ENCODE data around the gene S100A7A. TPM values are rescaled to one million over a fixed set of nuclear protein-coding genes. Genes with fewer than 3 reads are reported as not detected.

The S100A7A gene
- total and polyA plus RNA-seq, 2 donors (not counting 3 experiments of a cell fraction or from before 2014, with no cell fraction given) = not detected

DNA sequence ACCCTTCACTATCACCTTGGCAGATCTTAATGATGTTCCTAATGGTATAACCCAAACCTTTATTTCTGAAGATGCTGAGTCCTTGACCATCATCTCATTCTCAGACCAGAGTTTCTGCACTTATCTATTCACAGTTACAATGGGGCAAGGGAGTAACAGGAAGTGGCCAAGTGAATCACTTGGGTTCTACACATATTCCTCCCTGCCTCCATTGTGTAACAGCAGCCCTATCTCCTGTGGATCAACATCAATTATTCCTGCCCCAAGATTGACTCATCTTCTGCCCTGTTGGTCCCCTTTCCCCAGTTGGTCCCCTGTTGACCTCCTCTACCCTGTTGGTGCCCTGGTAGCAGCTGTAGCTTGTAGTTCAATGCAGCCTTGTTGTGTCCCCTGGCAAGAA, 54.4 kb downstream of the S100A7A start:
- no peak overlapping the region for H3K27ac ChIP-seq (ENCODE audit: insufficient read depth, low read depth, low read length)
- H3K4me1 ChIP-seq (ENCODE audit: control insufficient read depth, extremely low read depth, insufficient read depth, low read length) = no peaks in the 10 kb centered on the region
- no peaks in the 10 kb centered on the region for H3K9me1 ChIP-seq (replicated peaks; ENCODE audit: control insufficient read depth, extremely low read depth, insufficient read depth, low read length)
- DNase-seq (ENCODE audit: low read depth, low spot score) (no peak), FAIRE-seq (no peak)
- H3K27me3 ChIP-seq (ENCODE audit: control insufficient read depth in 2 of 2, insufficient read depth in 2 of 2, low read length in 2 of 2) = peaks cover 0 to 11% of the 10 kb centered on the region in 2 experiments
- no peaks in the 10 kb centered on the region for H3K9me3 ChIP-seq (replicated peaks; ENCODE audit: control insufficient read depth, insufficient read depth, low read length)
- BruUV-seq (replicated peaks) = no TSS peak
- no peaks in the 10 kb centered on the region for H4K20me1 ChIP-seq (replicated peaks; ENCODE audit: control insufficient read depth, extremely low read depth, insufficient read depth, low read length)
- H3K4me2 ChIP-seq (ENCODE audit: insufficient read depth, low read length) = no peak overlapping the region
- no peaks in the 10 kb centered on the region for H3K79me2 ChIP-seq (ENCODE audit: control insufficient read depth, insufficient read depth, low read length)
- H3K36me3 ChIP-seq (ENCODE audit: control insufficient read depth in 2 of 2, extremely low read depth in 1 of 2, insufficient read depth in 2 of 2, low read length in 2 of 2) = no peaks in the 10 kb centered on the region
- intact Hi-C loops (cut with micrococcal nuclease) (no loop called here), dilution Hi-C loops (cut with MboI; ENCODE audit: extremely low pct_ligation_motif_present, low sequenced_read_pairs) (no loop called here)
- H3K4me3 ChIP-seq (replicated peaks in 1 of 3; ENCODE audit: insufficient read depth in 1 of 3, low read depth in 1 of 3, low read length in 3 of 3) = no peak overlapping the region
- TF ChIP-seq POLR2AphosphoS5 (IDR thresholded peaks at IDR 0.05; ENCODE audit: insufficient read depth, low read depth, low read length) = no peak
- no peak for TF ChIP-seq POLR2A (IDR thresholded peaks at IDR 0.05; ENCODE audit: low read depth, low read length)
- no peak for TF ChIP-seq JUN (IDR thresholded peaks at IDR 0.05; ENCODE audit: borderline replicate concordance, insufficient read depth, insufficient read length, low read depth)
- no peak for TF ChIP-seq GATA2 (IDR thresholded peaks at IDR 0.05; ENCODE audit: insufficient read depth, insufficient read length, low read depth, low read length)
- TF ChIP-seq, protein P1, sequence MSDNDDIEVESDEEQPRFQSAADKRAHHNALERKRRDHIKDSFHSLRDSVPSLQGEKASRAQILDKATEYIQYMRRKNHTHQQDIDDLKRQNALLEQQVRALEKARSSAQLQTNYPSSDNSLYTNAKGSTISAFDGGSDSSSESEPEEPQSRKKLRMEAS (IDR thresholded peaks at IDR 0.05; ENCODE audit: insufficient read depth, insufficient read length) = no peak
- no peak for TF ChIP-seq EZH2 (IDR thresholded peaks at IDR 0.05; ENCODE audit: borderline replicate concordance, low read depth, low read length, severe bottlenecking)
- TF ChIP-seq, protein P2, sequence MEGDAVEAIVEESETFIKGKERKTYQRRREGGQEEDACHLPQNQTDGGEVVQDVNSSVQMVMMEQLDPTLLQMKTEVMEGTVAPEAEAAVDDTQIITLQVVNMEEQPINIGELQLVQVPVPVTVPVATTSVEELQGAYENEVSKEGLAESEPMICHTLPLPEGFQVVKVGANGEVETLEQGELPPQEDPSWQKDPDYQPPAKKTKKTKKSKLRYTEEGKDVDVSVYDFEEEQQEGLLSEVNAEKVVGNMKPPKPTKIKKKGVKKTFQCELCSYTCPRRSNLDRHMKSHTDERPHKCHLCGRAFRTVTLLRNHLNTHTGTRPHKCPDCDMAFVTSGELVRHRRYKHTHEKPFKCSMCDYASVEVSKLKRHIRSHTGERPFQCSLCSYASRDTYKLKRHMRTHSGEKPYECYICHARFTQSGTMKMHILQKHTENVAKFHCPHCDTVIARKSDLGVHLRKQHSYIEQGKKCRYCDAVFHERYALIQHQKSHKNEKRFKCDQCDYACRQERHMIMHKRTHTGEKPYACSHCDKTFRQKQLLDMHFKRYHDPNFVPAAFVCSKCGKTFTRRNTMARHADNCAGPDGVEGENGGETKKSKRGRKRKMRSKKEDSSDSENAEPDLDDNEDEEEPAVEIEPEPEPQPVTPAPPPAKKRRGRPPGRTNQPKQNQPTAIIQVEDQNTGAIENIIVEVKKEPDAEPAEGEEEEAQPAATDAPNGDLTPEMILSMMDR (IDR thresholded peaks at IDR 0.05; ENCODE audit: extremely low read depth in 1 of 2, insufficient read depth in 1 of 2, low read depth in 1 of 2, low read length in 2 of 2) = no peak
- TF ChIP-seq FOS (IDR thresholded peaks at IDR 0.05; ENCODE audit: borderline replicate concordance, insufficient read depth, low read length) = no peak
- no peak for TF ChIP-seq MYC (IDR thresholded peaks at IDR 0.05; ENCODE audit: low read depth, low read length)
- ChIA-PET CTCF (no interaction called here), POLR2A (no interaction called here)
- H3K9ac ChIP-seq (replicated peaks; ENCODE audit: extremely low read depth, insufficient read depth, low read length) = no peak overlapping the region
- no peak overlapping the region for H2AFZ ChIP-seq (ENCODE audit: low read depth, low read length)

Small RNA genes lying within 50 kb of the gene (small RNA-seq; reads per million reads assigned to genes)
- not detected for gene S100A15A (ENCODE audit: insufficient read depth, insufficient read length, low read depth, low replicate concordance)

Other genes starting within 250 kb of the S100A7A start
- gene LELP1, start 213.1 kb upstream of the S100A7A start, total RNA-seq = not detected in 2 replicates
- not detected in 2 replicates for gene LELP1, start 213.1 kb upstream of the S100A7A start, polyA plus RNA-seq
- not detected in 2 replicates for gene PRR9, start 198.9 kb upstream of the S100A7A start, total RNA-seq
- not detected in 2 replicates for gene PRR9, start 198.9 kb upstream of the S100A7A start, polyA plus RNA-seq
- not detected in 2 replicates for gene LORICRIN, start 156.8 kb upstream of the S100A7A start, total RNA-seq
- gene LORICRIN, start 156.8 kb upstream of the S100A7A start, polyA plus RNA-seq = not detected in 2 replicates
- not detected in 2 replicates for gene PGLYRP3, start 103.6 kb upstream of the S100A7A start, total RNA-seq
- gene PGLYRP3, start 103.6 kb upstream of the S100A7A start, polyA plus RNA-seq = not detected in 2 replicates
- gene PGLYRP4, start 67.7 kb upstream of the S100A7A start, total RNA-seq = not detected in 2 replicates
- not detected in 2 replicates for gene PGLYRP4, start 67.7 kb upstream of the S100A7A start, polyA plus RNA-seq
- gene S100A9, start 58.7 kb upstream of the S100A7A start, total RNA-seq = not detected in 2 replicates
- gene S100A9, start 58.7 kb upstream of the S100A7A start, polyA plus RNA-seq = not detected in 2 replicates
- gene S100A12, start 40.9 kb upstream of the S100A7A start, total RNA-seq = not detected in 2 replicates
- not detected in 2 replicates for gene S100A12, start 40.9 kb upstream of the S100A7A start, polyA plus RNA-seq
- gene S100A8, start 25.4 kb upstream of the S100A7A start, total RNA-seq = not detected in 2 replicates
- gene S100A8, start 25.4 kb upstream of the S100A7A start, polyA plus RNA-seq = not detected in 2 replicates
- not detected in 2 replicates for gene S100A7, start 44.1 kb downstream of the S100A7A start, total RNA-seq
- not detected in 2 replicates for gene S100A7, start 44.1 kb downstream of the S100A7A start, polyA plus RNA-seq
- gene S100A6, start 119.5 kb downstream of the S100A7A start, total RNA-seq = 908 and 937 TPM in 2 replicates
- 552 and 1,048 TPM in 2 replicates for gene S100A6, start 119.5 kb downstream of the S100A7A start, polyA plus RNA-seq
- gene S100A5, start 124.4 kb downstream of the S100A7A start, total RNA-seq = not detected in 2 replicates
- gene S100A5, start 124.4 kb downstream of the S100A7A start, polyA plus RNA-seq = not detected in 2 replicates
- not detected in 2 replicates for gene S100A4, start 129.3 kb downstream of the S100A7A start, total RNA-seq
- 0.62 and 1.1 TPM in 2 replicates for gene S100A4, start 129.3 kb downstream of the S100A7A start, polyA plus RNA-seq
- 0.42 TPM in 1 of 2 replicates, not detected in the other for gene S100A3, start 132.7 kb downstream of the S100A7A start, total RNA-seq
- gene S100A3, start 132.7 kb downstream of the S100A7A start, polyA plus RNA-seq = 1.3 and 1.9 TPM in 2 replicates
- gene S100A2, start 149.3 kb downstream of the S100A7A start, total RNA-seq = 4.0 and 4.4 TPM in 2 replicates
- 3.9 and 4.3 TPM in 2 replicates for gene S100A2, start 149.3 kb downstream of the S100A7A start, polyA plus RNA-seq
- 545 and 701 TPM in 2 replicates for gene S100A16, start 196.6 kb downstream of the S100A7A start, total RNA-seq
- 1,770 and 2,016 TPM in 2 replicates for gene S100A16, start 196.6 kb downstream of the S100A7A start, polyA plus RNA-seq
- 0.35 TPM in 1 of 2 replicates, not detected in the other for gene S100A14, start 199.8 kb downstream of the S100A7A start, total RNA-seq
- 0.10 TPM in 1 of 2 replicates, not detected in the other for gene S100A14, start 199.8 kb downstream of the S100A7A start, polyA plus RNA-seq
- 155 and 255 TPM in 2 replicates for gene S100A13, start 211.0 kb downstream of the S100A7A start, total RNA-seq
- gene S100A13, start 211.0 kb downstream of the S100A7A start, polyA plus RNA-seq = 332 and 360 TPM in 2 replicates
- not detected in 2 replicates for gene S100A1, start 211.9 kb downstream of the S100A7A start, total RNA-seq
- not detected in 2 replicates for gene S100A1, start 211.9 kb downstream of the S100A7A start, polyA plus RNA-seq
- 72.1 and 74.4 TPM in 2 replicates for gene CHTOP, start 217.5 kb downstream of the S100A7A start, total RNA-seq
- 47.1 and 62.0 TPM in 2 replicates for gene CHTOP, start 217.5 kb downstream of the S100A7A start, polyA plus RNA-seq
- 36.5 and 36.8 TPM in 2 replicates for gene SNAPIN, start 242.2 kb downstream of the S100A7A start, total RNA-seq
- gene SNAPIN, start 242.2 kb downstream of the S100A7A start, polyA plus RNA-seq = 47.3 and 55.1 TPM in 2 replicates

Measured in endothelial cell of umbilical vein (primary cell).